HG03045 (cell line): ENCODE results near the gene YEATS2.

Source experiments
- ATAC-seq: cut with Tn5 transposase; IDR thresholded peaks from one replicate; pipeline ENCODE4 v1.9.1; 2021; ENCODE audit warnings: mild to moderate bottlenecking, moderate library complexity; ENCODE audit not compliant: unreplicated experiment

YEATS2 gene

GRCh38 chr3:183828538-183828870 lies 130.9 kb downstream of the YEATS2 start:
- no peak for ATAC-seq

- ATAC-seq, result no peak
Observed at GRCh38 chr3:183829466-183829865, 131.9 kb downstream of the YEATS2 start.

GRCh38 chr3:183830187-183830586 lies 132.6 kb downstream of the YEATS2 start:
- no peak for ATAC-seq

- ATAC-seq, result no peak
Observed at GRCh38 chr3:183833516-183833915, 135.9 kb downstream of the YEATS2 start.

- ATAC-seq, result no peak
Observed at GRCh38 chr3:183837390-183837789, 139.8 kb downstream of the YEATS2 start.

GRCh38 chr3:183837894-183838293 lies 140.3 kb downstream of the YEATS2 start:
- no peak for ATAC-seq

- no peak for ATAC-seq
Observed at GRCh38 chr3:183839751-183840150, 142.2 kb downstream of the YEATS2 start.

- ATAC-seq, result no peak
Observed at GRCh38 chr3:183844606-183845005, 147.0 kb downstream of the YEATS2 start.

- ATAC-seq, result no peak
Observed at GRCh38 chr3:183845090-183845489, 147.5 kb downstream of the YEATS2 start.

- ATAC-seq, result no peak
Observed at GRCh38 chr3:183845608-183846288, 148.2 kb downstream of the YEATS2 start.

GRCh38 chr3:183854318-183855035 lies 156.9 kb downstream of the YEATS2 start:
- ATAC-seq, result no peak

GRCh38 chr3:183857863-183858262 lies 160.3 kb downstream of the YEATS2 start:
- ATAC-seq, result no peak
